Smooth muscle cell (in vitro differentiated cells): ENCODE measurements around the gene NID1. TPM values are rescaled to one million over a fixed set of nuclear protein-coding genes. Genes with fewer than 3 reads are reported as not detected.
"Not testable (repeated sequence)": the region's sequence is repeated elsewhere in the genome, so short reads cannot be mapped to it uniquely, and the experiment has no call there.

Experiments used
- DNase-seq: peaks from one replicate; lab custom pipeline; 2025; ENCODE audit not compliant: unreplicated experiment; lab: John Stamatoyannopoulos, UW
- H2AFZ ChIP-seq: fragments of 200-600 bp; sonication (generic); 2 replicates; pipeline ENCODE4 v1.6.0; 2016; ENCODE audit warnings: antibody characterized with exemption, low read depth, mild to moderate bottlenecking
- H3F3A ChIP-seq: fragments of 200-600 bp; sonication (generic); 2 replicates; pipeline ENCODE4 v1.6.0; 2017; ENCODE audit warnings: antibody characterized with exemption, low read depth
- H3K27ac ChIP-seq: fragments of 200-600 bp; sonication (generic); 2 replicates; pipeline ENCODE4 v1.5.1; 2016; ENCODE audit warnings: low read depth, mild to moderate bottlenecking
- H3K27me3 ChIP-seq: fragments of 200-600 bp; sonication (generic); 2 replicates; pipeline ENCODE4 v1.6.1; 2016; ENCODE audit warnings: low read depth, mild to moderate bottlenecking
- H3K36me3 ChIP-seq: fragments of 200-600 bp; sonication (generic); 2 replicates; pipeline ENCODE4 v1.5.1; 2016; ENCODE audit warnings: low read depth
- H3K4me1 ChIP-seq: fragments of 200-600 bp; sonication (generic); 2 replicates; pipeline ENCODE4 v1.5.1; 2016; ENCODE audit warnings: low read depth
- H3K4me2 ChIP-seq: fragments of 200-600 bp; sonication (generic); 2 replicates; pipeline ENCODE4 v1.6.0; 2016; ENCODE audit warnings: mild to moderate bottlenecking
- H3K4me3 ChIP-seq: fragments of 200-600 bp; sonication (generic); 2 replicates; pipeline ENCODE4 v1.5.1; 2016; ENCODE audit warnings: mild to moderate bottlenecking
- H3K79me2 ChIP-seq: fragments of 200-600 bp; sonication (generic); 2 replicates; pipeline ENCODE4 v1.6.0; 2016; ENCODE audit warnings: low read depth, mild to moderate bottlenecking
- H3K9ac ChIP-seq: fragments of 200-600 bp; sonication (generic); 2 replicates; pipeline ENCODE4 v1.6.0; 2016; ENCODE audit warnings: low read depth
- H3K9me3 ChIP-seq: fragments of 200-600 bp; sonication (generic); replicated peaks from 2 replicates; pipeline ENCODE4 v1.5.1; 2016; ENCODE audit warnings: low read depth
- H4K20me1 ChIP-seq: fragments of 200-600 bp; sonication (generic); 2 replicates; pipeline ENCODE4 v1.6.0; 2016; ENCODE audit warnings: low read depth
- WGBS: methylation state at CpG from one replicate; pipeline ENCODE4 v1.1.7; 2016; ENCODE audit warnings: low lambda C conversion rate; 5-methylcytosine and 5-hydroxymethylcytosine counted together
- polyA plus RNA-seq: library from polyadenylated mRNA; unstranded; fragments of >200 nt; fragmentation: Nextera tagmentation; extraction: Ambion mirVana; gene quantifications from 2 replicates; pipeline ENCODE4 v1.2.1, GENCODE V29; 2016
- total RNA-seq: library from RNA; depleted of rRNA; stranded (reverse); fragments of >200 nt; gene quantifications from 2 replicates; pipeline ENCODE4 v1.2.3, GENCODE V29; 2014
- TF ChIP-seq, protein P1 (sequence below): fragments of 200-600 bp; sonication (generic); IDR thresholded peaks from 2 replicates; pipeline ENCODE4 v1.5.1; 2017; ENCODE audit warnings: borderline replicate concordance, mild to moderate bottlenecking, antibody characterized with exemption; ENCODE audit not compliant: insufficient read depth, poor library complexity, severe bottlenecking

The NID1 gene
- total and polyA plus RNA-seq, 2 experiments from 2014 or later = 52.9 to 74.1 TPM

DNA sequence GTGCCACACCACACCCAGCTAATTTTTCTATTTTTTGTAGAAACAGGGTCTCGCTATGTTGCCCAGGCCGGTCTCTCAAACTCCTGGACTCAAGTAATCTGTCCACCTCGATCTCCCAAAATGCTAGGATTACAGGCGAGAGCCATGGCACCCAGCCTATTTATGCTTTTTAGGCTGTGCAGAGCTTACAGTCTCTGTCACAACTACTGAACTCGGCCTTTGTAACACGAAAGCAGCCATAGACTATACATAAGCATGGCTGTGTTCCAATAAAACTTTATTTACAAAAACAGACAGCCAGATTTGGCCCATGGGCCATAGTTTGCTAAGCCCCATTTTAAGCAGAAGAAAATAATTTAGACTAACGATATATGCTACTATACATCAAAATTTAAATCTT lies 54.4 kb downstream of the NID1 start:
- Histone ChIP-seq H3K9ac (no peak overlapping the region), H4K20me1 (no peaks in the 10 kb centered on the region), H3F3A (peaks cover 3% of the 10 kb centered on the region), H3K36me3 (no peaks in the 10 kb centered on the region), H3K4me3 (no peak overlapping the region), H3K4me1 (no peaks in the 10 kb centered on the region), H3K9me3 (no peaks in the 10 kb centered on the region), H3K27me3 (no peaks in the 10 kb centered on the region), H3K4me2 (no peak overlapping the region), H3K79me2 (no peaks in the 10 kb centered on the region), H3K27ac (peak overlapping the region; percentile 40), H2AFZ (no peak overlapping the region)
- DNase-seq = no peak
- WGBS = 94% methylated on average over 7 of the region's 7 CpGs
- TF ChIP-seq, protein P1, sequence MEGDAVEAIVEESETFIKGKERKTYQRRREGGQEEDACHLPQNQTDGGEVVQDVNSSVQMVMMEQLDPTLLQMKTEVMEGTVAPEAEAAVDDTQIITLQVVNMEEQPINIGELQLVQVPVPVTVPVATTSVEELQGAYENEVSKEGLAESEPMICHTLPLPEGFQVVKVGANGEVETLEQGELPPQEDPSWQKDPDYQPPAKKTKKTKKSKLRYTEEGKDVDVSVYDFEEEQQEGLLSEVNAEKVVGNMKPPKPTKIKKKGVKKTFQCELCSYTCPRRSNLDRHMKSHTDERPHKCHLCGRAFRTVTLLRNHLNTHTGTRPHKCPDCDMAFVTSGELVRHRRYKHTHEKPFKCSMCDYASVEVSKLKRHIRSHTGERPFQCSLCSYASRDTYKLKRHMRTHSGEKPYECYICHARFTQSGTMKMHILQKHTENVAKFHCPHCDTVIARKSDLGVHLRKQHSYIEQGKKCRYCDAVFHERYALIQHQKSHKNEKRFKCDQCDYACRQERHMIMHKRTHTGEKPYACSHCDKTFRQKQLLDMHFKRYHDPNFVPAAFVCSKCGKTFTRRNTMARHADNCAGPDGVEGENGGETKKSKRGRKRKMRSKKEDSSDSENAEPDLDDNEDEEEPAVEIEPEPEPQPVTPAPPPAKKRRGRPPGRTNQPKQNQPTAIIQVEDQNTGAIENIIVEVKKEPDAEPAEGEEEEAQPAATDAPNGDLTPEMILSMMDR = no peak

DNA sequence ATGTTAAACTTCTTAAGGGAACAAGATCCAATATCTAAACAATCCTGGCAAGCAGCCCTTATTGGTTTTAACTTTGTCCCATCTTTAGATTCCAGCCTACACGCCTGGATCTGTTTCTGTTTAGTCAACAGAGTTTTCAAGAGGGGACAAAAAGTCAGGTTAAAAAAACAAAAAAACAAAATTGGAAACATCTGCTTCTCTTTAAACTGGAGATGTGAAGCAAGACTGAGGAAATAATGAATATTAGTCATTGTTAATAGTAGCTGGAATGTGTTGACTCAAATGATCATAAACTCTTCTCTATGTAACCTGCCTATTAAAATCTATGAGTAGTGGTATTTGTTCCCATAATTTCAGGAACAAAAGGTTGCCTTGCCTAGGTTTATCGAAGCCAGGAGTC lies 55.0 kb downstream of the NID1 start:
- H3K27me3 ChIP-seq = no peaks in the 10 kb centered on the region
- no peaks in the 10 kb centered on the region for H3K4me1 ChIP-seq
- H3F3A ChIP-seq = peaks cover 8% of the 10 kb centered on the region
- no peaks in the 10 kb centered on the region for H3K9me3 ChIP-seq
- no peak overlapping the region for H3K4me3 ChIP-seq
- no peak overlapping the region for H2AFZ ChIP-seq
- H3K36me3 ChIP-seq = no peaks in the 10 kb centered on the region
- peak overlapping the region; percentile 24 for H3K4me2 ChIP-seq
- TF ChIP-seq, protein P1 = no peak
- 61% methylated on average over 2 of the region's 2 CpGs for WGBS
- DNase-seq = no peak
- no peaks in the 10 kb centered on the region for H3K79me2 ChIP-seq
- H3K27ac ChIP-seq = peak overlapping the region; percentile 56
- H4K20me1 ChIP-seq = no peaks in the 10 kb centered on the region
- H3K9ac ChIP-seq = no peak overlapping the region

DNA sequence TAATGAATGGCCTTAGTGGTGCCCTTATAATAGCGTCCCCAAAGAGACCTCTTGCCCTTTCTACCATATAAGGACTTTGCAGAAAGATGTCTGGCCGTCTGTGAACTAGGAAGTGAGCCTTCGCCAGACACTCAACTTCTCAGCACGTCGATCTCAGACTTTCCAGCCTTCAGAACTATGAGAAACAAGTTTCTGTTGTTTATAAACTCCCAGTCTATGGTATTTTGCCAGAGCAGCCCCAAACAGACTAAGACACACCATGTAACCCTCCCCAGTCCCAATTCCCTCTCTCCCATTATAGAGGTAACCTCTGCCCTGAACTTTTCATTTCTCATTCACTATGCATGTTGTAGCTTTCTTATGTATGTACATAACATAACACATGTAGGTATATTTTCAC lies 55.7 kb downstream of the NID1 start:
- Histone ChIP-seq H2AFZ (no peak overlapping the region), H3K4me1 (no peaks in the 10 kb centered on the region), H3K27me3 (no peaks in the 10 kb centered on the region), H3F3A (peaks cover 11% of the 10 kb centered on the region), H3K27ac (peak overlapping the region; percentile 56), H3K36me3 (no peaks in the 10 kb centered on the region), H3K79me2 (no peaks in the 10 kb centered on the region), H3K4me3 (no peak overlapping the region), H3K9ac (no peak overlapping the region), H3K4me2 (peak overlapping the region; percentile 24), H4K20me1 (no peaks in the 10 kb centered on the region), H3K9me3 (no peaks in the 10 kb centered on the region)
- WGBS = 44% methylated on average over 5 of the region's 5 CpGs
- no peak for DNase-seq
- TF ChIP-seq, protein P1 = no peak

DNA sequence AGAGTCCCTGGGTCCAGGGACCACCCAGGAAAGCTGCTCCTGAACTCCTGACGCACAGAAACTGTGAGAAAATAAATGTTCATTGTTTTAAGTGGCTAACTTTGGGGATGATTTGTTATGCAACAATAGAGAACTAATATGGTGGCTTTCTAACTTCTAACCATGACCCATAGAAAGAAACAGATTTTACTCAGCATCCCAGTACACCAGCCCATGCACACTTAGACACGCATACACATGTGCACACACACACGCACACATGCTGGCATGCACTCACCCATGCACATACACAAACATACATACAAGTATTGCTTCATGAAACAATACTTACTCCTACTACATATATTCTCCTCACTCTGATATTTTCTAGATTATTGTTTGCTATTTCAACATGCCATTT lies 57.1 kb downstream of the NID1 start:
- peaks cover 14% of the 10 kb centered on the region for H3F3A ChIP-seq
- H3K4me3 ChIP-seq = no peak overlapping the region
- H3K79me2 ChIP-seq = no peaks in the 10 kb centered on the region
- TF ChIP-seq, protein P1 = no peak
- WGBS = 99% methylated on average over 3 of the region's 3 CpGs
- no peaks in the 10 kb centered on the region for H3K4me1 ChIP-seq
- H2AFZ ChIP-seq = no peak overlapping the region
- no peak overlapping the region for H3K4me2 ChIP-seq
- H3K27ac ChIP-seq = no peak overlapping the region
- no peak overlapping the region for H3K9ac ChIP-seq
- H3K27me3 ChIP-seq = no peaks in the 10 kb centered on the region
- no peaks in the 10 kb centered on the region for H3K9me3 ChIP-seq
- no peaks in the 10 kb centered on the region for H4K20me1 ChIP-seq
- no peaks in the 10 kb centered on the region for H3K36me3 ChIP-seq
- DNase-seq = no peak

DNA sequence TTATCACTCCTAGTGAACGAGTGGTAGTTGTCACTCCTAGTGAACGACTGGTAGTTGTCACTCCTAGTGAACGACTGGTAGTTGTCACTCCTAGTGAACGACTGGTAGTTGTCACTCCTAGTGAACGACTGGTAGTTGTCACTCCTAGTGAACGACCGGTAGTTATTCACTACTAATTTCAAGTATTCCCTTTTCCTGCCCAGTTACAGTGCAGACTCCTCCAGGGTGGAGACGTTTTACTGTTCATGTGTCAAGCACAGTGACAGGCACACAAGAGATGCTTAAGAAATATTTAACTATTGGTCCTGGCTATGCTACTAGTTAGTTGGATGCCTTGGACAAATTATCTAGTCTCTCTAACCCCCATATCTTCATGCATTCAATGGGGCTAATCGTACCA lies 61.8 kb downstream of the NID1 start:
- H3K27ac ChIP-seq, H3K4me2 ChIP-seq, H3K9me3 ChIP-seq, H3K4me3 ChIP-seq, H3K36me3 ChIP-seq, H3K79me2 ChIP-seq, H4K20me1 ChIP-seq, H3K4me1 ChIP-seq, DNase-seq, H2AFZ ChIP-seq, H3K9ac ChIP-seq, H3K27me3 ChIP-seq: not testable (repeated sequence)
- peaks cover 17% of the 10 kb centered on the region for H3F3A ChIP-seq
- 76% methylated on average over 9 of the region's 9 CpGs for WGBS
